Activated CD4-positive, alpha-beta T cell treated with anti-CD3 and anti-CD28 coated beads for 1 hour (primary cell): ENCODE data around the gene TSFM.

Experiments
- DNase-seq: peaks from one replicate; pipeline ENCODE4 v3.0.0-alpha.2; 2020

TSFM gene

GRCh38 chr12:57781244-57781643 lies 1.3 kb upstream of the TSFM start:
- DNase-seq, result no peak

- DNase-seq, result no peak
Measured at GRCh38 chr12:57781801-57782200, 786 bp upstream of the TSFM start.

DNA sequence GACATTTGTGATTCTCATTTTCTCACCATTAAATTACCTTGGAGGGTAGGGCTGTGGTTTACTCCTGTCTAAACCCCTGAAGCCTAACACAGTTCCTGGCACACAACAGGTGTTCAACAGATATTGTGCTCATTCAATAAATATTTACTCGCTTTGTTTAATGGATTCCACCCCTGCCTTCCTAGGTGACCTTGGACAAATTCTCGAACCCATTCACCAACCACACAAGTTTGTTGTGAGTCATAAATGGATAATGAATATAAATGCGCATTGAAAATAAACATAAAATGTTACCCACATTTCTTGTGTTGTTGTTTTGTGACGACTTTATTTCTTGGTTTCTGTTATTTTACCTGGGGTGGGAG lies 362 bp upstream of the TSFM start:
- DNase-seq, result no peak

- DNase-seq, result no peak
Measured at GRCh38 chr12:57783466-57783801, 847 bp downstream of the TSFM start.

GRCh38 chr12:57783861-57784260 lies 1.3 kb downstream of the TSFM start:
- no peak for DNase-seq

DNA sequence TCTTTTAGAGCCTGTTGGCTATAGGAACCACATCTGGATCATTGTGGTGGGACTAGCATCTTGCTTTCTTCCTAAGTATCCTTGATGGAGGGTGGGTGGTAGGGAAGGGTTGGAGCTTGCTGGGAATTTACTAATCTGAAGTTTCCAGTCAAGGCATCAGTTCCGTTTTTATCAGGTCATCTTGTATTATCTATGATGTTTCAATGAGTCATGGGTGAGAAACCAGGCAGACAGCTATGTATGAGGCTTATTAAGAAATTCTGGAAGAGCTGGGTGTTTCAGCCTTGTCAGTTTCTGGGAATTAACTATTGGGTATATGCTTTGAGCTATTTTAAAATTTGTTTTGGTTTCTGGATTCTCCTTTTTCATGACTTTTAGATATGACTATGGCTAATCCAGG lies 11.3 kb downstream of the TSFM start:
- DNase-seq, result no peak

- no peak for DNase-seq
Measured at GRCh38 chr12:57795354-57795753, 12.8 kb downstream of the TSFM start.

- no peak for DNase-seq
Measured at GRCh38 chr12:57796996-57797395, 14.4 kb downstream of the TSFM start.

GRCh38 chr12:57797933-57798332 lies 15.3 kb downstream of the TSFM start:
- no peak for DNase-seq

GRCh38 chr12:57800965-57801364 lies 18.4 kb downstream of the TSFM start:
- DNase-seq, result no peak

DNA sequence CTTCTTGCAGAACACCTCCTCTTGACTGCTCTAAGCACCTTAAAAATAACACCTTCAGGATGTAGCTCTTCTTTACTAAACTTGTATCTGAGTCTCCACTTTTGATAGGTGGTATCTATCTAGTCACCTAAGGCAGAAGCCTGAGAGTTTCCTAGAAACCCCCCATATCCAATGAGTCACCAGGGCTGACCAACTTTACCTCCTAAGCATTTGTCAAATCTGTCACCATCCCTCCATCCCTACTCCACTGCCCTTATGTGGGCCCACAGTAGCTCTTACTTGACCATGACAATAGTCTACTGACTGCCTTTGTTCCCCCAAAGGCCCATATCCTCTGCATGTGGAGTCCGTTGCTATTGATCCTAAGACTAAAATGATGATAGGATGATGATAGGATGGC lies 20.0 kb downstream of the TSFM start:
- DNase-seq, result no peak

DNA sequence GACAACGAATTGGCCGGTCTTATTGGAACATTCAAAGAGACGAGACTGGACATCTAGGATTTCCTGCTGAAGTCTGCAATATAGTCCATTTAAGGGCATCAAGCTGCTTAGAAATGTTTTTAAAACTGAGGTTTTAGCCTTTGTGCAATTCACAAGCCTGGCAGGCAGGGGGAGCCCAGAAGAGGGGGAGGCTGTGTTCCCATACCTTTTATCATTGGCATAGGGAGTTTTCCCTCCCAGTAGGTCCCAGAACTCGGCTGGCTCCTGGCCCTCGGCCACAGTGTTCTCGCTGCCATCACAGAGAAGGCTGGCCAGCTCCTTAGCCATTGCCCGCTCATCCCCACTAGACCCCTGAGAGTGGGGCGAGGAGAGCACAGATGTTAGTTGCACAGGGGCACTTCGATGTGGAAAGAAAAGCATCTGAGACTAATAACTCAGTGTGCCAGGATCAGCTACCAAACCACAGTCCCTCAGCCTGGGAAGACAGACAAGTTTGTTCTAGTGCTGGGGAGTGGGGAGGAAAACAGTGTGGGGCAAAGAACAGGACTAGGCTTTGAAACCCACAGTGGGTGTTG lies 20.8 kb downstream of the TSFM start:
- no peak for DNase-seq

- no peak for DNase-seq
Measured at GRCh38 chr12:57806677-57807076, 24.1 kb downstream of the TSFM start.

GRCh38 chr12:57807285-57807684 lies 24.7 kb downstream of the TSFM start:
- DNase-seq, result no peak

DNA sequence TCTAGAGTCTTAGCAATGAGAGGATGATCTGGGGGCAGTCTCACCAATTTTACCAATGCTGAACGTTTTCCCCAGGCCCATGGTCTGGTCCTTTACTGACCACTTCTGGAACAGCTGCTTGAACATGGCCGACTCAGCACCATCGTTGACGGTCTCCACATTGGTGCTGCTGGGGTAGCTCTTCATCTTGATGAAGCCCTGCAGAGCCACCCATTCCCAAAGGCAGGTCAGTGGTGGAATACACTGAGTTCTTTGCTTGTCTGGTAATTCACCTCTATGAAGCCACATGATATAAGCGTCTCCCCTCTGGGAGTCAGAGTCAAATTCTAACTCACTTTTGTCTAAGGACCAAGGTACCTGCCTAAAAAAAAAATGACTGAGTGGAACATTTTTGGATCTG lies 25.8 kb downstream of the TSFM start:
- no peak for DNase-seq

GRCh38 chr12:57809425-57809824 lies 26.8 kb downstream of the TSFM start:
- DNase-seq, result no peak

GRCh38 chr12:57810450-57810849 lies 27.9 kb downstream of the TSFM start:
- no peak for DNase-seq

- DNase-seq, result no peak
Measured at GRCh38 chr12:57811028-57811755, 28.6 kb downstream of the TSFM start.

- no peak for DNase-seq
Measured at GRCh38 chr12:57813111-57813970, 30.8 kb downstream of the TSFM start.

GRCh38 chr12:57813971-57814772 lies 31.6 kb downstream of the TSFM start:
- no peak for DNase-seq

DNA sequence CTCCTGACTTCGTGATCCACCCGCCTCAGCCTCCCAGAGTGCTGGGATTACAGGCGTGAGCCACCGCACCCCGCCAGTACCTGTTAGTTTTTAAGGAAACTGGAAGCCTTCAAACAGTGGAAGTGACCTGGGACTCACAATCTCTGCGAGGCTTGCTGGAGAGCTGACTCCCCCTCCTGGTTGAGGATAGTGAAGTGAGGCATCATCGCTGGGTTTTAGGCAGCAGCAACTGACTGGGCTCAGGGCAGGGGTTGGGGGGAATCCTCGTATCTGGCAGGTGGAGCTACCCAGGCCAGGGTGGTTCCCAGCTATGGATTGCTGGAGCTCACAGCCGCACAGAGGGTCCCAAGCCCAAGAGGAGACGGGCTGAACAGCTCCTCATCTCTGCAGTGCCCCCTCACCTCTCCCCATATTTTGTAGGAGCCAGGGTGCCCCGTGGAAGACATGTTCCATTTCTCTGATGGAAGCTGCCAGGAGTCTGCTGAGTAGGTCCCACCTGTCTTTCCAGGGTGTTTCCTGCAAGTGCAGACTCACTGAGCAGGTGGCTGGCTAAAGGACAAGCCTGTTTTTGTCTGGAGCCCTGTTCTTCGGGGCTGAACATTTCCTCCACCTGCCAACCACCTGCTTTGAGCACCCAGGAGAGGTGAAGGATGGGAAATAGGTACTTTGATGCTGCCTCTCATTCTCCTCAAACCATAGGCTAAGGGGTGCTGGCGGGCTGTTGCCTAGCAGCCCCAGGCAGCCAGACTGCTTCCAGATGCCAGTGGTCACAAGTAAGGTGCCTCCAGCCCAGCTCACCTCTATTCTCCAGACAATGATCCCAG lies 32.8 kb downstream of the TSFM start:
- DNase-seq, result no peak
